Activated T-cell treated with anti-CD3 and anti-CD28 coated beads, Interleukin-2, amount 50 U/mL, for 72 hours (primary cell): ENCODE measurements around the gene TFEC. TPM values are rescaled to one million over a fixed set of nuclear protein-coding genes. Genes with fewer than 3 reads are reported as not detected.
"Not testable (repeated sequence)": the region's sequence is repeated elsewhere in the genome, so short reads cannot be mapped to it uniquely, and the experiment has no call there.

Experiments used
- ATAC-seq, 2 donors: fragments of 150-1000 bp; cut with Tn5 transposase; replicated peaks in 1 of 2; 2 replicates each; pipeline ENCODE4 v1.10.0; 2021; ENCODE audit warnings: moderate library complexity in 2 of 2, mild to moderate bottlenecking in 1 of 2
- DNase-seq, 2 donors: peaks; one replicate each; pipeline ENCODE4 v3.0.0; 2021 to 2022; ENCODE audit warnings: mixed read lengths in 1 of 2
- H3K27ac Mint-ChIP-seq: one replicate; pipeline ENCODE4 v1.8.0; 2022; ENCODE audit warnings: mild to moderate bottlenecking, moderate library complexity, mixed read lengths
- H3K27me3 Mint-ChIP-seq: one replicate; pipeline ENCODE4 v1.8.0; 2022; ENCODE audit warnings: low read depth, mixed read lengths
- H3K36me3 Mint-ChIP-seq, 2 donors: one replicate each; pipeline ENCODE4 v1.8.0; 2022; ENCODE audit warnings: mixed read lengths in 2 of 2, mild to moderate bottlenecking in 1 of 2; ENCODE audit not compliant: insufficient read depth in 2 of 2
- H3K4me1 Mint-ChIP-seq: one replicate; pipeline ENCODE4 v1.8.0; 2022; ENCODE audit warnings: low read depth, mixed read lengths
- H3K4me3 Mint-ChIP-seq, 2 donors: one replicate each; pipeline ENCODE4 v1.8.0; 2022; ENCODE audit warnings: mild to moderate bottlenecking in 2 of 2, mixed read lengths in 2 of 2, moderate library complexity in 2 of 2
- H3K9me3 Mint-ChIP-seq, 2 donors: one replicate each; pipeline ENCODE4 v1.8.0; 2022; ENCODE audit warnings: mixed read lengths in 2 of 2
- total RNA-seq, 2 donors: library from RNA; stranded (reverse); gene quantifications; one replicate each; pipeline ENCODE4 v1.2.3, GENCODE V29; 2022

TFEC gene, protein sequence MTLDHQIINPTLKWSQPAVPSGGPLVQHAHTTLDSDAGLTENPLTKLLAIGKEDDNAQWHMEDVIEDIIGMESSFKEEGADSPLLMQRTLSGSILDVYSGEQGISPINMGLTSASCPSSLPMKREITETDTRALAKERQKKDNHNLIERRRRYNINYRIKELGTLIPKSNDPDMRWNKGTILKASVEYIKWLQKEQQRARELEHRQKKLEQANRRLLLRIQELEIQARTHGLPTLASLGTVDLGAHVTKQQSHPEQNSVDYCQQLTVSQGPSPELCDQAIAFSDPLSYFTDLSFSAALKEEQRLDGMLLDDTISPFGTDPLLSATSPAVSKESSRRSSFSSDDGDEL
- total RNA-seq: under 1 TPM; 0.14 to 0.44 TPM

DNA sequence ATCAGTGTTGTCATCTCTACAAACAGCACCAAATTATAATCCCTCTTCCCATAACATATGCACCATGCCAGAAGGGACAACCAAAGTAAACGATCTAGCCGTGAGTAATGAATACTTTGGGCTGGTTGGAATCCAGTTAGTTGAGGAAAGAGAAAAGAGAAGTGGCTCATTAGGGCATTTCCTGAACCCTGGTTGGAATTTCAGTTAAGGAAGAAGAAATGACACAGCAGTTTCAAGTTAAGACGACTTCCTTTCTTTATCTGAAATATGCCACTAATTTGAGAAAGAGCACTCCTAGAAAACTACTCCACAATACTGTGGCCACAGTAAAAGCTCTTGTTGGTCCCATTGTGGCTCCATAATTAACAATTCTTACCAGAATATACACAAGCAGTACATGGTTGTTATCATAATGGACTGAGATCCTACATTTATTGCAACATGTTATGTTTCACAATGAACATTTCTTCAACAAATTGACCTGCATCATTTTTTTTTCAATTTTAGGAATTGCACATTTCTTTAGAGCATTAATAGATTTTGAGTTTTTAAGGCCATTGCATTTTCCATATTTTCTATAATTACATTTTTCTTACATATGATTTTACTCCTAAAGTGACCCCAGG is at the start of gene TFEC:
TFEC (minus strand) TSS at position 113 of the 626 bp plus-strand sequence. CDS start 46,322 bp downstream, outside the sequence.
- H3K27me3 Mint-ChIP-seq: peaks cover 14% of the 10 kb centered on the region
- H3K4me3 Mint-ChIP-seq: no peak within 1 kb of the TSS
- DNase-seq (no peak), ATAC-seq (no peak)
- no peaks in the 10 kb centered on the region for H3K4me1 Mint-ChIP-seq
- no peak within 1 kb of the TSS for H3K27ac Mint-ChIP-seq
- no peaks in the 10 kb centered on the region for H3K36me3 Mint-ChIP-seq
- peaks cover 0 to 1% of the 10 kb centered on the region in 2 donors for H3K9me3 Mint-ChIP-seq

DNA sequence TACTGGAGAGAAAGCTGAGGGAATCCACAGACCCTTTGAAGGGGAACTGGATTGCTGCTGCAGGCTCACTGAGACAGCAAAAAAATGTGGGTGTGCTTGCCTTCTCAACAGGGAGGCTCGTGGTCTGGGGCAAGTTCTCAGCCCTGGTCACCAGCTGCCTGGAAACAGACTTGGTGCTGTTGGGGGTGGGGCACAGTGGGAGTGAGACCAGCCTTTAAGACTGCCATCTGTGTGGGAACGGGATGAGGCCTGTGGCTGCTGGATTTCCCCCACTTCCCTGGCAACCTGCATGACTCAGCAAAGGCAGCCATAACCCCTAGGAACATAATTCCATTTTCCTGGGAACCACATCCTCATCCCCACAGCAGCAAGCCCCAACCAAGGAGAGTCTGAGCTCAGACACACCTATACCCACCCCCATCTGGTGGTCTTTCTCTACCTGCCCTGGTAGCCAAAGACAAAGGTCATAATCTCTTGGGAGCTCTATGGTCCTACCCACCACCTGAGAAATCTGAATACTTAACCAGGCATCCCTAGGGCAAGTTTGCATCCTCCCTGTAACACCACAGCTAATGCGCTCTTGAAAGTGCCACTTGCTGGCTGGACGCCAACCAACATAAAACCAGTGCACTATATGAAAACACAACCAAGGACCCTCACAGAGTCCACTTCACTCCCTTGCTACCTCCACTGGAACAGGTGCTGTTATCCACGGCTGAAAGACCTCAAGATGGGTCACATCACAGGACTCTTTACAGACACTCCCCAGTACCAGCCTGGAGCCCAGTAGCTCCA is 45.0 kb upstream of the TFEC start:
- no peak for ATAC-seq

DNA sequence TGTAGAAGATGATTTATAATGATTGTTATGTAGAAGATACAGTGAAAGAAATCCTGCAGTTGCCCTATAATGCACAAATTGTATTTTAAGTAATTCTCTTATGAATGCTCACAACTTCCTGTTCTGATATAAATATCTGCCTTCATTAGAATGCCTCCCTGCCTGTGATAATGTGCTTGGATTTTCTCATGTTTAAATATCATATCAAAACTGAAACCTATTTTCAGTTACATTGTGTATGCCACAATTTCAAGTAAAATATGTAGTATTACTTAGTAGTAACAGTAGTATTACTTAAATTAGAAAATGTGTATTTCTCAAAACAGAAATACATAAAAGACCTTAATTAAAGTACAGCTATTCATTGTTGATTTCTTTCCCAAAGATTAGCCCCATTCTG is 41.1 kb upstream of the TFEC start:
- no peaks in the 10 kb centered on the region for H3K9me3 Mint-ChIP-seq
- no peak overlapping the region for H3K27ac Mint-ChIP-seq
- H3K4me1 Mint-ChIP-seq: no peaks in the 10 kb centered on the region
- DNase-seq (no peak), ATAC-seq (no peak)
- no peaks in the 10 kb centered on the region for H3K36me3 Mint-ChIP-seq
- H3K4me3 Mint-ChIP-seq: no peak overlapping the region
- H3K27me3 Mint-ChIP-seq: no peaks in the 10 kb centered on the region

More for the DNA sequence above, 45.0 kb upstream of the TFEC start:
- DNase-seq: no peak
- peaks cover 1 to 5% of the 10 kb centered on the region in 2 donors for H3K9me3 Mint-ChIP-seq
- no peaks in the 10 kb centered on the region for H3K27me3 Mint-ChIP-seq
- H3K4me1 Mint-ChIP-seq: no peaks in the 10 kb centered on the region
- H3K36me3 Mint-ChIP-seq: no peaks in the 10 kb centered on the region
- no peak overlapping the region for H3K4me3 Mint-ChIP-seq
- H3K27ac Mint-ChIP-seq: no peak overlapping the region

DNA sequence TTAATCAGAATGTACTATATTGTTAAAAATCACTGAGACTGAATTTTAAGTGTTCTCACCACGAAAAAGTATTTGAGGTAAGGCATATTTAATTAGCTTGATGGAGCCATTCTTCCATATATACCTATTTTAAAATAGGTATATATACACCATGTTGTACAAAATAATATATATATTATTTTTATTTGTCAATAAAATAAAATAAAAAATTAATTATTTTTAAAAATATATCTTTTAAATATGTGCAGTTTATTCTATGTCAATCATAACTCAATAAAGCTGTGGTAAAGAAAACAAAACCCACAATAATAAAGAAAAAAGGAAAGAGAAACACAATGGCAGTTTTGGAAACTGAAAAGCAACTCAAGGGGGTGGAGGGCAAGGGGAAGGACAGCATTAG is 33.6 kb upstream of the TFEC start:
- no peak for DNase-seq

DNA sequence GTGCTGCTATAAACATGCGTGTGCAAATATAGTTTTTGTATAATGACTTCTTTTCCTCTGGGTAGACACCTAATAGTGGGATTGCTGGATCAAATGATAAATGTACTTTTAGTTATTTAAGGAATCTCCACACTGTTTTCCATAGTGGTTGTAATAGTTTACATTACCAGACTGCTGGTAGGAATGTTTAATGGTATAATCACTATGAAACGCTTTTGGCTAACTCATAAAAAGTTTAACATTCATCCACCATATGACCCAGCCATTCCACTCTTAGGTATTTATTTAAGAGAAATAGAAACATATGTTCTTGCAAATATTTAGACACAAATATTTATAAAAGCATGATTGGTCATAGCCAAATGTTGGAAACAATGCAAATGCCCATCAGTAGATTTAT is 32.1 kb upstream of the TFEC start:
- Mint-ChIP-seq H3K27me3 (no peaks in the 10 kb centered on the region), H3K4me3 (no peak overlapping the region), H3K36me3 (no peaks in the 10 kb centered on the region), H3K9me3 (no peaks in the 10 kb centered on the region), H3K27ac (no peak overlapping the region), H3K4me1 (no peaks in the 10 kb centered on the region)
- ATAC-seq (no peak), DNase-seq (no peak)

More for the DNA sequence above, 33.6 kb upstream of the TFEC start:
- no peaks in the 10 kb centered on the region for H3K4me1 Mint-ChIP-seq
- no peaks in the 10 kb centered on the region for H3K27me3 Mint-ChIP-seq
- no peaks in the 10 kb centered on the region for H3K9me3 Mint-ChIP-seq
- H3K27ac Mint-ChIP-seq: no peak overlapping the region
- H3K4me3 Mint-ChIP-seq: no peak overlapping the region
- H3K36me3 Mint-ChIP-seq: no peaks in the 10 kb centered on the region
- ATAC-seq: no peak

DNA sequence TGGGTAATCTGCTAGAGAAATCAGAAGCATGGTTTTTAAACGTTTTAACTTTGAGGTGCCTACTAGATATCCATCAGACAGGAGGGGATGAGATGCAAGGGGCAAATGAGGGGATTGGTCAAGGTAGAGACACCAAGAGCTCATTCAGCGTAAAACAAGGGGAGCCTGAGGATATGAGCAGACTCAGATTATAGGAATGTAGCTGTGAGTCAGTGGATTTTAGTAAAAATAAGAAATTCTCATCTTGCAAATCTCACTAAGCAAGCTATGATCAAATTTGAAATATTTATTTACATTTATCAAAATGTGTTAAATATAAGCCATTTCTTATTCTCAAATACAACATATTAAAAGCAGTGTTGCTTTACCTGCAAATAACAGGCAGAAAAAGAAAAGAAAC is 21.4 kb upstream of the TFEC start:
- no peak overlapping the region for H3K4me3 Mint-ChIP-seq
- H3K9me3 Mint-ChIP-seq: peaks cover 0 to 4% of the 10 kb centered on the region in 2 donors
- H3K36me3 Mint-ChIP-seq: no peaks in the 10 kb centered on the region
- DNase-seq (no peak), ATAC-seq (no peak)
- H3K4me1 Mint-ChIP-seq: no peaks in the 10 kb centered on the region
- H3K27ac Mint-ChIP-seq: no peak overlapping the region
- H3K27me3 Mint-ChIP-seq: no peaks in the 10 kb centered on the region

DNA sequence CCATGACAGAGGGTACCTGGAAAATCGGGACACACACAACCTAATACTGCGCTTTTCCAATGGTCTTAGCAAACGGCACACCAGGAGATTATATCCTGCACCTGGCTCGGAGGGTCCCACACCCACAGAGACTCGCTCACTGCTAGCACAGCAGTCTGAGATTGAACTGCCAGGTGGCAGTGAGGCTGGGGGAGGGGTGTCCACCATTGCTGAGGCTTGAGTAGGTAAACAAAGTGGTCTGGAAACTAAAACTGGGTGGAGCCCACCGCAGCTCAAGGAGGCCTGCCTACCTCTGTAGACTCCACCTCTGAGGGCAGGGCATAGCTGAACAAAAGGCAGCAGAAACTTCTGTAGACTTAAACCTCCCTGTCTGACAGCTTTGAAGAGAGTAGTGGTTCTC is 16.7 kb upstream of the TFEC start:
- not testable (repeated sequence) for H3K9me3 Mint-ChIP-seq, H3K27me3 Mint-ChIP-seq, H3K36me3 Mint-ChIP-seq, H3K27ac Mint-ChIP-seq, H3K4me3 Mint-ChIP-seq, H3K4me1 Mint-ChIP-seq, ATAC-seq, DNase-seq

DNA sequence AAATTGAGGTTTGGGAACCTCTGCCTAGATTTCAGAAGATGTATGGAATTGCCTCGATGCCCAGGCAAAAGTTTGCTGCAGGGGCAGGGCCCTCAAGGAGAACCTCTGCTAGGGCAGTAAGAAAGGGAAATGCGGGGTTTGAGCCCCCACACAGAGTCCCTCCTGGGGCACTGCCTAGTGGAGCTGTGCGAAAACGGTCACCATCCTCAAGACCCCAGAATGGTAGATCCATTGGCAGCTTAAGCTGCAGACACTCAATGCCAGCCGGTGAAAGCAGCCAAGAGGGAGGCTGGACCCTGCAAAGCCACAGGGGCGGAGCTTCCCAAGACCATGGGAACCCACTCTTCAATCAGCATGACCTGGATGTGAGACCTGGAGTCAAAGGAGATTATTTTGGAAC is 15.0 kb upstream of the TFEC start:
- Mint-ChIP-seq H3K36me3 (peaks cover 0 to 2% of the 10 kb centered on the region in 2 donors), H3K27me3 (no peaks in the 10 kb centered on the region), H3K4me3 (no peak overlapping the region), H3K4me1 (no peaks in the 10 kb centered on the region), H3K9me3 (peaks cover 2% of the 10 kb centered on the region in 2 donors), H3K27ac (no peak overlapping the region)
- DNase-seq (no peak), ATAC-seq (no peak)

DNA sequence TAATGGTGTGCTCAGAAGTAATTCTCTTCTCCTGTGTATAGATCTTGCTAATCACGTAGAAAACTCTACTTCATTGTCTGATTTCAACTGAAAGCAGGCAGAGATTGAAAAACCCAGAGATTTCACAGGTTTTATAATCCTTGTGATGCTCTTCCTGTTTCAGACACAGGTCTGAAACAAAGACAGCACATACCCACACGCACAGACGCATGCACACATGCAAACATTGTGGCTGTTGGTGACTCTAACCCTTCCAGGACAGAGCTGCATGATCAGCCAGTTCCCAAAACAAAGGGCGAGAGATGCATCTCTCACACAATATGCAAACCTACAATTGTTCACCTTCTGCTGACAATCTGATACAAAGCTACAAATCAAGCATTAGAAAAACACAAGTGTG is 11.1 kb upstream of the TFEC start:
- Mint-ChIP-seq H3K27me3 (no peaks in the 10 kb centered on the region), H3K27ac (no peak overlapping the region), H3K9me3 (peaks cover 0 to 2% of the 10 kb centered on the region in 2 donors), H3K4me3 (no peak overlapping the region), H3K36me3 (peaks cover 0 to 2% of the 10 kb centered on the region in 2 donors), H3K4me1 (no peaks in the 10 kb centered on the region)
- ATAC-seq (no peak), DNase-seq (no peak)

DNA sequence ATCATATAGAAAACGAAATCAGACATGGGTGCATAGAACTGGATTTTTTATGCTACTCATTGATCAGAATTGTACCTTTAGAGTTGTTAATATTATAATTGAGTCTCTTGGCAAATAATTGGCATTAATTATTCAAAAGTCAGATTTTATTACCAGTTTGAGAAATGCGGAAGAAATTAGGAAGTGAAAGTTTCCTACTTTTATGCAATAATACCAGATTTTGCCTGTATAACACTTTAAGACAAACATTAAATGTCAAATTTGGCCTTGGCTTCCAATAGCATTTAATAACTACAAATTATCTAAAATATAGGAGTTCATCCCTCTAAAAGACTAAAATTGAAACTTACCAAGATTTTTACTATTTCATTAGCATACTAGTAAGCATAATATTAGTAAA is 6.8 kb upstream of the TFEC start:
- Mint-ChIP-seq H3K4me3 (no peak overlapping the region), H3K27ac (no peak overlapping the region), H3K27me3 (no peaks in the 10 kb centered on the region), H3K9me3 (peaks cover 0 to 1% of the 10 kb centered on the region in 2 donors), H3K36me3 (no peaks in the 10 kb centered on the region), H3K4me1 (no peaks in the 10 kb centered on the region)
- DNase-seq: no peak
- ATAC-seq: no peak

DNA sequence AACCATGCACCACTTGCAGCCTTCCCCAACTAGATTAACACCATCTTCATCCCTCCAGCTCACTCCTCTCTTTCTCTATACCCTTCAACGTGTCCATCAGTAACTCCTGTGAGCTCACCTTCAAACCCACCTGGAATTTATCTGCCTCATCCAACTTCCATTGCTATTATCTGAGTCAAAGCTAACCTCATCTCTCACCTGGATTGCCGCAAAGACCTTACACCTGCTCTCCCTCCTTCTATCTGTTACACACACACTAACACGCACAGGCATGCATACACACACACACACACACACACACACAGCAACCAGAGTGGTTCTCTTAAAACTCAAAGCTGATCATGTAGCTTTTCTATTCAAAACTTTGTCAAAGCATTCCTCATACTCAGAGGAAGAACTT is 3.8 kb upstream of the TFEC start:
- no peak overlapping the region for H3K27ac Mint-ChIP-seq
- ATAC-seq (no peak), DNase-seq (no peak)
- H3K4me3 Mint-ChIP-seq: no peak overlapping the region
- H3K27me3 Mint-ChIP-seq: no peaks in the 10 kb centered on the region
- H3K36me3 Mint-ChIP-seq: no peaks in the 10 kb centered on the region
- H3K9me3 Mint-ChIP-seq: peaks cover 0 to 1% of the 10 kb centered on the region in 2 donors
- no peaks in the 10 kb centered on the region for H3K4me1 Mint-ChIP-seq

DNA sequence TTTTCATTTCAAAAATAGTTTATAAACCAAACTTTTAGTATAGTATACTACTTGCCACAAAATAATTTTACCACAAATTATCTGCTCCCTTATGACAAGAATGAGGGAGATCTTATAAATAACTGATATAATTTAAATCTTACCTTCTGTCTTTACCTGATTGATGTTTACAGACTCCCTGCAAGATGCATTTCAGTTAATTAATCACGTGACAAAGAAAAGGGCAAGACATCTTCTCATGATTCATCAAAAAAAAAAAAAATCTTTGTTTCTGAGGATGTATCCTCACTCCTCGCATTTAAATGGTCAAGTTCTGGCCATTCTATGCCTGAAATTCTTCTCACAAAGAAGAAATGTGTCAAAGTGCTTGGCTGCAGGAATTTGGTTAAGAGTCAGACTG is 2.3 kb upstream of the TFEC start:
- Mint-ChIP-seq H3K4me3 (no peak overlapping the region), H3K27me3 (peaks cover 12% of the 10 kb centered on the region)

DNA sequence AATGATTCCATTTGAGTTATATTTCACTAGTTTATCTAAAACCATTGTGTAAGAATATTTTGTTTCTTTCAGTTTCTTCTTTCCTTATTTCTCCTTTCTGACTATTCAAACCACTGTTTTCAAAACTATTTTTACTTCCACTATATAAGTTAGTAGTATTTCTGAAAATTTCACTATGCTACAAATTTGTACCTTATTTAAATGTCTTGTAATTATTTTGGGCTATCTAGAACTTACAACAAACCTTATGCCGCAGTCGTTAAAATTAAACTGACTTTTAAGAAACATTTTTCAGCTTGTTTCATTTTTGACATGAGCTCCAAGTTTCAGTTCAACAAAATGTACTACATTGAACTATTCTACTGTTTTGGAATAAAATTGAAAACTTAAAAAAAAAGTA is 1.8 kb downstream of the TFEC start:
- DNase-seq (no peak), ATAC-seq (no peak)
- Mint-ChIP-seq H3K4me1 (no peaks in the 10 kb centered on the region), H3K27ac (no peak overlapping the region), H3K9me3 (peaks cover 0 to 1% of the 10 kb centered on the region in 2 donors), H3K4me3 (no peak overlapping the region), H3K36me3 (no peaks in the 10 kb centered on the region), H3K27me3 (peaks cover 14% of the 10 kb centered on the region)

More for the DNA sequence above, 2.3 kb upstream of the TFEC start:
- DNase-seq (no peak), ATAC-seq (no peak)
- Mint-ChIP-seq H3K9me3 (peaks cover 0 to 1% of the 10 kb centered on the region in 2 donors), H3K36me3 (no peaks in the 10 kb centered on the region), H3K27ac (no peak overlapping the region), H3K4me1 (no peaks in the 10 kb centered on the region)
